ENCODE results near the gene FKBP2. TPM values are rescaled to one million over a fixed set of nuclear protein-coding genes. Genes with fewer than 3 reads are reported as not detected.

FKBP2 gene
- polyA plus RNA-seq, 1 donor (not counting 4 experiments of a cell fraction or from before 2014, with no cell fraction given) = 40.3 TPM

DNA sequence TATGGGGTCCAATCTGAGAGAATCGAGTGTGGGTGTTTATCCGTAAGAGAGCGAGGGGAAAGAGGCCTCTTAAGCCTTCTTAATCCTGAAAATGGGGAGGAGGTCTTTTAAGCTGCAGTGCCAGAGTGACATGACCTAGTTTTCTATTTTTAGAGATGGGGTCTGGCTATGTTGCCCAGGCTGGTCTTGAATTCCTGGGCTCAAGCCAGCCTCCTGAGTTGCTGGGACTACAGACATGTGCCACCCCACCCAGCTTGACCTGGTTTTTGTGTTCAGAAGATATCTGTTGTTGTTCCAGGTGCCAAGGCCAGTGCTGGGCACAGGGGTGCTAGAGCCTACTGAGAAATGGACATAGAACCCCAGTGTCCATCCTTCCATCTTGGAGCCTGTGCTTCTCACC, 42.2 kb downstream of the FKBP2 start:
- peak overlapping the region in 2 of 3 experiments; percentile 86 to 91 for H3K4me3 ChIP-seq (ENCODE audit: control insufficient read depth in 2 of 3, extremely low read depth in 1 of 3, insufficient read depth in 2 of 3, low read depth in 1 of 3, low read length in 3 of 3)
- peaks cover 12 to 19% of the 10 kb centered on the region in 2 experiments for H3K36me3 ChIP-seq (ENCODE audit: control insufficient read depth in 2 of 2, extremely low read depth in 1 of 2, insufficient read depth in 2 of 2, low read length in 2 of 2)
- no peak for DNase-seq (ENCODE audit: low read depth, low spot score)
- no peak for TF ChIP-seq EZH2 (IDR thresholded peaks at IDR 0.05; ENCODE audit: low read length)
- TF ChIP-seq, protein P1, sequence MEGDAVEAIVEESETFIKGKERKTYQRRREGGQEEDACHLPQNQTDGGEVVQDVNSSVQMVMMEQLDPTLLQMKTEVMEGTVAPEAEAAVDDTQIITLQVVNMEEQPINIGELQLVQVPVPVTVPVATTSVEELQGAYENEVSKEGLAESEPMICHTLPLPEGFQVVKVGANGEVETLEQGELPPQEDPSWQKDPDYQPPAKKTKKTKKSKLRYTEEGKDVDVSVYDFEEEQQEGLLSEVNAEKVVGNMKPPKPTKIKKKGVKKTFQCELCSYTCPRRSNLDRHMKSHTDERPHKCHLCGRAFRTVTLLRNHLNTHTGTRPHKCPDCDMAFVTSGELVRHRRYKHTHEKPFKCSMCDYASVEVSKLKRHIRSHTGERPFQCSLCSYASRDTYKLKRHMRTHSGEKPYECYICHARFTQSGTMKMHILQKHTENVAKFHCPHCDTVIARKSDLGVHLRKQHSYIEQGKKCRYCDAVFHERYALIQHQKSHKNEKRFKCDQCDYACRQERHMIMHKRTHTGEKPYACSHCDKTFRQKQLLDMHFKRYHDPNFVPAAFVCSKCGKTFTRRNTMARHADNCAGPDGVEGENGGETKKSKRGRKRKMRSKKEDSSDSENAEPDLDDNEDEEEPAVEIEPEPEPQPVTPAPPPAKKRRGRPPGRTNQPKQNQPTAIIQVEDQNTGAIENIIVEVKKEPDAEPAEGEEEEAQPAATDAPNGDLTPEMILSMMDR (optimal IDR thresholded peaks at IDR 0.05 in 1 of 3, IDR thresholded peaks at IDR 0.05 in 1 of 3, conservative IDR thresholded peaks at IDR 0.05 in 1 of 3; ENCODE audit: extremely low read depth in 1 of 3, insufficient read depth in 2 of 3, low read length in 3 of 3) = no peak
- no peaks in the 10 kb centered on the region for H3K9me1 ChIP-seq (ENCODE audit: control insufficient read depth, extremely low read depth, insufficient read depth, low read length)
- dilution Hi-C loops (cut with MboI; ENCODE audit: extremely low pct_ligation_motif_present, low sequenced_read_pairs) = no loop called here
- peak overlapping the region; percentile 98 for H3K4me2 ChIP-seq (ENCODE audit: control insufficient read depth, extremely low read depth, insufficient read depth, low read depth, low read length)
- H3K27ac ChIP-seq (ENCODE audit: control insufficient read depth, insufficient read depth, low read length) = no peak overlapping the region
- H2AFZ ChIP-seq (ENCODE audit: control insufficient read depth, low read length) = no peak overlapping the region
- peaks cover 11% of the 10 kb centered on the region for H3K4me1 ChIP-seq (ENCODE audit: control insufficient read depth, extremely low read depth, insufficient read depth, low read length)
- H3K27me3 ChIP-seq (ENCODE audit: control insufficient read depth, extremely low read depth, insufficient read depth, low read length) = no peaks in the 10 kb centered on the region
- peaks cover 13% of the 10 kb centered on the region for H3K79me2 ChIP-seq (ENCODE audit: control insufficient read depth, insufficient read depth, low read length)
- H3K9me3 ChIP-seq (ENCODE audit: control insufficient read depth, low read depth, low read length) = no peaks in the 10 kb centered on the region
- FAIRE-seq = no peak
- peak overlapping the region; percentile 35 for H3K9ac ChIP-seq (ENCODE audit: control insufficient read depth, extremely low read depth, insufficient read depth, low read length)
- no peaks in the 10 kb centered on the region for H4K20me1 ChIP-seq (ENCODE audit: control insufficient read depth, extremely low read depth, insufficient read depth, low read length)

DNA sequence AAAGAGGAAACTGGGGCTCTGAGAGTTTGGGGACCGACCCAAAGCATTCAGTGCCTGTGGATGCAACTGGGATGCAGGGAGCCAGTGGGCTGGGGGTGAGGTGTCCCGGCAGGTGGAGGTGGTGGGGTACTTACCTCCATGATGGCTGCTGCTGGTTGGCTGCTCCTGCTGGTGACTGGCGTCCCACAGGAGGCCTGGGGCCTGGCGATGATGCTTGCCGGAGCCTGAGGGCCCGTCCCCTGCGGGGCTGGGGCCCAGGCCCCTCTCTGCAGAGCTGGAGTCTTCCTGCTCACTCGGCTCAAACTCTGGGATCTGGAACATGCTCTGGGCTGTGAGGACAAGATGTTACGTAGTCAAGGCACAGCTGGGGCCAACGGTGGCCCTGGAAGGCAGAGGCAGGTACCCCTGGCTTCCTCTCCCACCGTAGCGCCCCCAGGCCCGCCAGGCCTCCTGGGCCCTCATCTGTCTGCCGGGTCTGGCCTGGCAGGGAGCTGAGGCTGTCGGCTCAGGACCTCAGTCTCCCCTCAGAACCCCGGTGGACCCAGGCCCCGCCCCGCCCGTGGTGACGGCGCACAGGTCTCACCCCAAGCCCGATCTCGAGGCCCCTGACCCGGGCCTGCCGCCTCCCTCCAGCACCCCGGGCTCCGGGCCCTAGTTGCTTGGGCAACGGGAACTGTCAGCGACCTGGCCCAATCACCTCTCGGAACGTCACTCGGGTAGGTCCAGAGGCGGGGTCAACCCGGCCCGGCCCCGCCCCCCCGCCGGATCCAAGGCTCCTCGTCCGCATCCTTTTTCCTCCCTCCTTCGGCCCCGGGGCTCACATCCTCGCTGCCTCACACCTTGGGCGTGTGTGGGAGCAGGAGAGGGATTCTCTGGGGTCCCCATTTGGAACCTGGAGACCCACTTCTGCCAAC, 43.4 kb downstream of the FKBP2 start, which contains the start of gene BAD:
Gene BAD (minus strand): TSS at position 618 of the 914 bp plus-strand sequence. CDS start 297 bp downstream, at position 321.
- DNase-seq (ENCODE audit: low read depth, low spot score) = no peak
- Histone ChIP-seq H3K36me3 (ENCODE audit: control insufficient read depth in 2 of 2, extremely low read depth in 1 of 2, insufficient read depth in 2 of 2, low read length in 2 of 2) (peaks cover 8 to 10% of the 10 kb centered on the region in 2 experiments), H3K9me3 (ENCODE audit: control insufficient read depth, low read depth, low read length) (no peaks in the 10 kb centered on the region), H3K4me1 (ENCODE audit: control insufficient read depth, extremely low read depth, insufficient read depth, low read length) (peaks cover 11% of the 10 kb centered on the region), H2AFZ (ENCODE audit: control insufficient read depth, low read length) (peak within 1 kb of the TSS; percentile 73), H3K9me1 (ENCODE audit: control insufficient read depth, extremely low read depth, insufficient read depth, low read length) (no peaks in the 10 kb centered on the region), H3K9ac (ENCODE audit: control insufficient read depth, extremely low read depth, insufficient read depth, low read length) (peak within 1 kb of the TSS; percentile 92), H3K27ac (ENCODE audit: control insufficient read depth, insufficient read depth, low read length) (peak within 1 kb of the TSS; percentile 92), H3K4me3 (ENCODE audit: control insufficient read depth in 2 of 3, extremely low read depth in 1 of 3, insufficient read depth in 2 of 3, low read depth in 1 of 3, low read length in 3 of 3) (peak within 1 kb of the TSS; percentile 72 to 92 (median 91)), H3K4me2 (ENCODE audit: control insufficient read depth, extremely low read depth, insufficient read depth, low read depth, low read length) (peak within 1 kb of the TSS; percentile 98), H4K20me1 (ENCODE audit: control insufficient read depth, extremely low read depth, insufficient read depth, low read length) (no peaks in the 10 kb centered on the region), H3K27me3 (ENCODE audit: control insufficient read depth, extremely low read depth, insufficient read depth, low read length) (no peaks in the 10 kb centered on the region), H3K79me2 (ENCODE audit: control insufficient read depth, insufficient read depth, low read length) (peaks cover 11% of the 10 kb centered on the region)
- TF ChIP-seq, protein P1 (optimal IDR thresholded peaks at IDR 0.05 in 1 of 3, IDR thresholded peaks at IDR 0.05 in 1 of 3, conservative IDR thresholded peaks at IDR 0.05 in 1 of 3; ENCODE audit: extremely low read depth in 1 of 3, insufficient read depth in 2 of 3, low read length in 3 of 3) = no peak
- no peak for TF ChIP-seq EZH2 (IDR thresholded peaks at IDR 0.05; ENCODE audit: low read length)
- FAIRE-seq = peak; percentile 55
- dilution Hi-C loops (cut with MboI; ENCODE audit: extremely low pct_ligation_motif_present, low sequenced_read_pairs) = no loop called here

All from keratinocyte (primary cell).